ENCODE results near the gene SLC22A4. TPM values are rescaled to one million over a fixed set of nuclear protein-coding genes. Genes with fewer than 3 reads are reported as not detected.

Gene SLC22A4
- total and polyA plus RNA-seq, 2 of the 8 experiments (the other 6 are each of a cell fraction or from before 2014, with no cell fraction given): 0.45 to 0.60 TPM

DNA sequence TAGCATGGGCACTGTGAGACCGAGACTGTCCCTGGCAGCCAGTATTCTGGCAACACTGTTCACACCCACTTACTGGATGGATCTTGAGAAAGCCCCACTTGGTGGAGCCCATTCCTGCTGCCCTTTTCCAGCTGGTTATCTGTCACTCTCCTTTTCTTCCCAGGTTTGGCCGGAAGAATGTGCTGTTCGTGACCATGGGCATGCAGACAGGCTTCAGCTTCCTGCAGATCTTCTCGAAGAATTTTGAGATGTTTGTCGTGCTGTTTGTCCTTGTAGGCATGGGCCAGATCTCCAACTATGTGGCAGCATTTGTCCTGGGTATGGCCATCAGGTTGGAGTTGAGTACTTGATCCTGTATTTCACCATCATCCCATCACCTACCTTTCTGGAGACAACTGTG lies 89.8 kb downstream of the SLC22A4 start (continued):
- TF ChIP-seq, protein P1, sequence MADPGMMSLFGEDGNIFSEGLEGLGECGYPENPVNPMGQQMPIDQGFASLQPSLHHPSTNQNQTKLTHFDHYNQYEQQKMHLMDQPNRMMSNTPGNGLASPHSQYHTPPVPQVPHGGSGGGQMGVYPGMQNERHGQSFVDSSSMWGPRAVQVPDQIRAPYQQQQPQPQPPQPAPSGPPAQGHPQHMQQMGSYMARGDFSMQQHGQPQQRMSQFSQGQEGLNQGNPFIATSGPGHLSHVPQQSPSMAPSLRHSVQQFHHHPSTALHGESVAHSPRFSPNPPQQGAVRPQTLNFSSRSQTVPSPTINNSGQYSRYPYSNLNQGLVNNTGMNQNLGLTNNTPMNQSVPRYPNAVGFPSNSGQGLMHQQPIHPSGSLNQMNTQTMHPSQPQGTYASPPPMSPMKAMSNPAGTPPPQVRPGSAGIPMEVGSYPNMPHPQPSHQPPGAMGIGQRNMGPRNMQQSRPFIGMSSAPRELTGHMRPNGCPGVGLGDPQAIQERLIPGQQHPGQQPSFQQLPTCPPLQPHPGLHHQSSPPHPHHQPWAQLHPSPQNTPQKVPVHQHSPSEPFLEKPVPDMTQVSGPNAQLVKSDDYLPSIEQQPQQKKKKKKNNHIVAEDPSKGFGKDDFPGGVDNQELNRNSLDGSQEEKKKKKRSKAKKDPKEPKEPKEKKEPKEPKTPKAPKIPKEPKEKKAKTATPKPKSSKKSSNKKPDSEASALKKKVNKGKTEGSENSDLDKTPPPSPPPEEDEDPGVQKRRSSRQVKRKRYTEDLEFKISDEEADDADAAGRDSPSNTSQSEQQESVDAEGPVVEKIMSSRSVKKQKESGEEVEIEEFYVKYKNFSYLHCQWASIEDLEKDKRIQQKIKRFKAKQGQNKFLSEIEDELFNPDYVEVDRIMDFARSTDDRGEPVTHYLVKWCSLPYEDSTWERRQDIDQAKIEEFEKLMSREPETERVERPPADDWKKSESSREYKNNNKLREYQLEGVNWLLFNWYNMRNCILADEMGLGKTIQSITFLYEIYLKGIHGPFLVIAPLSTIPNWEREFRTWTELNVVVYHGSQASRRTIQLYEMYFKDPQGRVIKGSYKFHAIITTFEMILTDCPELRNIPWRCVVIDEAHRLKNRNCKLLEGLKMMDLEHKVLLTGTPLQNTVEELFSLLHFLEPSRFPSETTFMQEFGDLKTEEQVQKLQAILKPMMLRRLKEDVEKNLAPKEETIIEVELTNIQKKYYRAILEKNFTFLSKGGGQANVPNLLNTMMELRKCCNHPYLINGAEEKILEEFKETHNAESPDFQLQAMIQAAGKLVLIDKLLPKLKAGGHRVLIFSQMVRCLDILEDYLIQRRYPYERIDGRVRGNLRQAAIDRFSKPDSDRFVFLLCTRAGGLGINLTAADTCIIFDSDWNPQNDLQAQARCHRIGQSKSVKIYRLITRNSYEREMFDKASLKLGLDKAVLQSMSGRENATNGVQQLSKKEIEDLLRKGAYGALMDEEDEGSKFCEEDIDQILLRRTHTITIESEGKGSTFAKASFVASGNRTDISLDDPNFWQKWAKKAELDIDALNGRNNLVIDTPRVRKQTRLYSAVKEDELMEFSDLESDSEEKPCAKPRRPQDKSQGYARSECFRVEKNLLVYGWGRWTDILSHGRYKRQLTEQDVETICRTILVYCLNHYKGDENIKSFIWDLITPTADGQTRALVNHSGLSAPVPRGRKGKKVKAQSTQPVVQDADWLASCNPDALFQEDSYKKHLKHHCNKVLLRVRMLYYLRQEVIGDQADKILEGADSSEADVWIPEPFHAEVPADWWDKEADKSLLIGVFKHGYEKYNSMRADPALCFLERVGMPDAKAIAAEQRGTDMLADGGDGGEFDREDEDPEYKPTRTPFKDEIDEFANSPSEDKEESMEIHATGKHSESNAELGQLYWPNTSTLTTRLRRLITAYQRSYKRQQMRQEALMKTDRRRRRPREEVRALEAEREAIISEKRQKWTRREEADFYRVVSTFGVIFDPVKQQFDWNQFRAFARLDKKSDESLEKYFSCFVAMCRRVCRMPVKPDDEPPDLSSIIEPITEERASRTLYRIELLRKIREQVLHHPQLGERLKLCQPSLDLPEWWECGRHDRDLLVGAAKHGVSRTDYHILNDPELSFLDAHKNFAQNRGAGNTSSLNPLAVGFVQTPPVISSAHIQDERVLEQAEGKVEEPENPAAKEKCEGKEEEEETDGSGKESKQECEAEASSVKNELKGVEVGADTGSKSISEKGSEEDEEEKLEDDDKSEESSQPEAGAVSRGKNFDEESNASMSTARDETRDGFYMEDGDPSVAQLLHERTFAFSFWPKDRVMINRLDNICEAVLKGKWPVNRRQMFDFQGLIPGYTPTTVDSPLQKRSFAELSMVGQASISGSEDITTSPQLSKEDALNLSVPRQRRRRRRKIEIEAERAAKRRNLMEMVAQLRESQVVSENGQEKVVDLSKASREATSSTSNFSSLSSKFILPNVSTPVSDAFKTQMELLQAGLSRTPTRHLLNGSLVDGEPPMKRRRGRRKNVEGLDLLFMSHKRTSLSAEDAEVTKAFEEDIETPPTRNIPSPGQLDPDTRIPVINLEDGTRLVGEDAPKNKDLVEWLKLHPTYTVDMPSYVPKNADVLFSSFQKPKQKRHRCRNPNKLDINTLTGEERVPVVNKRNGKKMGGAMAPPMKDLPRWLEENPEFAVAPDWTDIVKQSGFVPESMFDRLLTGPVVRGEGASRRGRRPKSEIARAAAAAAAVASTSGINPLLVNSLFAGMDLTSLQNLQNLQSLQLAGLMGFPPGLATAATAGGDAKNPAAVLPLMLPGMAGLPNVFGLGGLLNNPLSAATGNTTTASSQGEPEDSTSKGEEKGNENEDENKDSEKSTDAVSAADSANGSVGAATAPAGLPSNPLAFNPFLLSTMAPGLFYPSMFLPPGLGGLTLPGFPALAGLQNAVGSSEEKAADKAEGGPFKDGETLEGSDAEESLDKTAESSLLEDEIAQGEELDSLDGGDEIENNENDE (IDR thresholded peaks at IDR 0.05; ENCODE audit: insufficient replicate concordance, low read length): no peak
- no peak for TF ChIP-seq CEBPB (IDR thresholded peaks at IDR 0.05; ENCODE audit: low read depth, low read length)
- no peak for TF ChIP-seq POLR2A (IDR thresholded peaks at IDR 0.05; ENCODE audit: control extremely low read depth in 1 of 2, low read depth in 2 of 2, low read length in 2 of 2)
- TF ChIP-seq YY1 (IDR thresholded peaks at IDR 0.05; ENCODE audit: low read depth, low read length): no peak
- TF ChIP-seq RFX5 (IDR thresholded peaks at IDR 0.05; ENCODE audit: borderline replicate concordance, low read depth, low read length): no peak
- no peak for TF ChIP-seq GTF2F1 (IDR thresholded peaks at IDR 0.05; ENCODE audit: borderline replicate concordance, low read depth, low read length)
- TF ChIP-seq RBBP5 (IDR thresholded peaks at IDR 0.05; ENCODE audit: borderline replicate concordance, low read depth, low read length): no peak
- no peak for TF ChIP-seq KDM1A (IDR thresholded peaks at IDR 0.05; ENCODE audit: borderline replicate concordance, low read length)
- no peak for TF ChIP-seq TCF12 (IDR thresholded peaks at IDR 0.05; ENCODE audit: low read depth, low read length)
- TF ChIP-seq NANOG (IDR thresholded peaks at IDR 0.05; ENCODE audit: insufficient read depth, low read depth, low read length, poor library complexity, severe bottlenecking): no peak
- no peak for TF ChIP-seq EZH2 (IDR thresholded peaks at IDR 0.05; ENCODE audit: low read depth, low read length, severe bottlenecking)
- no peak for TF ChIP-seq SIRT6 (IDR thresholded peaks at IDR 0.05; ENCODE audit: low read length)

Measured in H1 (cell line).